NCI-H748 treated with DMSO at 0.1 percent for 48 hours (cell line): Measurements from ENCODE around the gene TMC6.
"Not testable (repeated sequence)": the region's sequence is repeated elsewhere in the genome, so short reads cannot be mapped to it uniquely, and the experiment has no call there.

Experiments used
- DNase-seq: peaks from one replicate; lab custom pipeline; 2025; lab: John Stamatoyannopoulos, UW

Gene TMC6

GRCh38 chr17:78111016-78111726 is 17.4 kb downstream of the TMC6 start:
- no peak for DNase-seq

- DNase-seq = no peak
These were observed 18.1 kb downstream of the TMC6 start for GRCh38 chr17:78110363-78111015.

DNA sequence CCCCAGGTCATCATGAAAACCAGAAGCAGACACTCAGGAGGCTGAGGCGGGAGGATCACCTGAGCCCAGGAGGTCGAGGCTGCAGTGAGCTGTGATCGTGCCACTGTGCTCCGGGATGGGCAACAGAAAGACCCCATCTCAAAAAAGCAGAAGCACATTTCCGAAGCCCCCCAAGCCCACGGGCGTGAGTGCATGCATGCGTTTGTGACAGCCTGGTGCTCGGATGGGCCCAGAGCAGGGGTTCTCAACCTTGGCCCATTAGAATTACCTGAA is 19.1 kb downstream of the TMC6 start:
- DNase-seq = no peak

DNA sequence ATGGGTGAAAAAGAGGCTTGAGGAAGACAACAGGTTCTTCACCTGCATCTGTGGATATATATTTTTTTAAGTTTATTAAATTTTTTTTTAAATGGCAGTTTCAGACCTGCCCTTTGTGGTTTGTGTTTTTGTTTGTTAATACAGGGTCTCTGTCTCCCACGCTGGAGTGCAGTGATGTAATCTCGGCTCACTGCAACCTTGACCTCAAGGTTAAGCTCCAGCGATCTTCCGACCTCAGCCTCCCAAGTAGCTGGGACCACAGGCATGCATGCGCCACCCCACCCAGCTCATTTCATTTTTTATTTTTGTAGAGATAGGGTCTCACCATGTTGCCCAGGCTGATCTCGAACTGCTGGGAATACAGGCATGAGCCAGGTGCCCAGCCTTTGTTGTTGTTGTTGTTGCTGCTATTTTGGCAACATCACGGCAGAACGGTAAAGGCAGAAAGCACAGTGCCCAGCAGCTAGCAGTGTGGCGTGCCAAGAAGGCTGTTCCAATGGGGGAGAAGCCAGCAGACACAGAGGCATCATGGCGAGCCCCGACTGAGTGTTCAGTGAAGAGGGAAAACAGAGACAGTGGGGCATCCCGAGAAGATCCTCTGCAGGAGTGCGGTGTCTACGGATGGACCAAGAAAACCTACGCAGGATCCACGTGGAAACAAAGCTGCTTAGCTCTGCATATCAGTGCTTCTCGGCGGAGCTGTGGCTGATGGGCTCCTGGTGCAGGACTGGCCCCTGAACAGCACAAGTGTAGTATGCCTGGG is 19.6 kb downstream of the TMC6 start:
- DNase-seq = no peak

DNA sequence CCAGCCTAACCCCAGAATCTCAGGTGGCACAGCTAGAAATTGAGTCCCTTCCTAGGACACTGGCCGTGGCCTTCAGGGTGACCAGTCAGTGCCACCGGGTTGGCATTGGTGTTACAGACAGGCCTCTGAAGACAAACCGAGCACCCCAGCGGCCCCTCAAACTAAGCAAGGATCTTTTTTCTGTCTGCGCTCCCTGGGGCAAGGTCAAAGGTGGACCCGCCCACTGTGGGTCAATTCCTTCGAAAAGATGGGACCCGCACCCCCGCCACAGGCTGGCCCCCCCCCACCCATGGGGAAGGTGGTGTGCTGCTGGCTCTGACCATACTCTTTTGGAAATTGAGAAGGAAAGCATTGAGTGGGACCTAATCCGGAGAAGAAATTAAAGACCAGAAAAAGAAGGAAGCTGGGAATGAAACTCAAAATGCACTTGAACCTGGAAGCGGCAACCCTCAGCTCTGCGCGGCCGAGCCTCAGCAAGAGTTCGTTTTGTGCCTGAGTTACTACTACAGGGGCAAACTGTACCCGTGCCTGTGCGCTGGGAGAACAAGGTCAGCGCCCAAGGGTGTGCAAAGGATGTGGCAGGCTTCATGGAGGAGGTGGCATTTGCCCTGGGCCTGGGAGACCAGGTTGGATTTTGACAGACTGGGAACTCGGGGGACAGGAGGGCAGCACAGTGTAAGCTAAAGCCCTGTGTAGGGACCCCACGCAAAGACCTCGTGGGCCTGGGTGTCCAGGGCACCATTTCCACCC is 20.4 kb downstream of the TMC6 start:
- no peak for DNase-seq

DNA sequence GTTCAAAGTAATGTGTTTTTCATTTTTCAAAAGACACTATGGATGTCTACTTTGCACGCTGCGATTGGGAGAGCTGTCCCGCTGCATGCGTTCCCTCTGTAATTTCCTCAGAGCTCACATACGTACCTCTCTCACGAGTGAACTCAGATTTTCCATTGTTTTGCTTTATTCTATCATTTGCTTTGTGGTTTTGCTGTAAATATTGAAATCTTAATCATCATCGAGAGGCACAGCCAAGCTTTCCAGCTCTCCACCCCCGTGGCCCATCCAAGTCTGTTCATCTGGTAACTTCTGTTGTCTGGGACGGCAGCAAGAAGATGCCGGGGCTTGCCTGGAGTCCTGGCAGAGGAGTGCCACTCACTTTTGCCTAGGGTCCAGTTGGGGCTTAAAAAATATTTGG is 21.1 kb downstream of the TMC6 start:
- no peak for DNase-seq

DNA sequence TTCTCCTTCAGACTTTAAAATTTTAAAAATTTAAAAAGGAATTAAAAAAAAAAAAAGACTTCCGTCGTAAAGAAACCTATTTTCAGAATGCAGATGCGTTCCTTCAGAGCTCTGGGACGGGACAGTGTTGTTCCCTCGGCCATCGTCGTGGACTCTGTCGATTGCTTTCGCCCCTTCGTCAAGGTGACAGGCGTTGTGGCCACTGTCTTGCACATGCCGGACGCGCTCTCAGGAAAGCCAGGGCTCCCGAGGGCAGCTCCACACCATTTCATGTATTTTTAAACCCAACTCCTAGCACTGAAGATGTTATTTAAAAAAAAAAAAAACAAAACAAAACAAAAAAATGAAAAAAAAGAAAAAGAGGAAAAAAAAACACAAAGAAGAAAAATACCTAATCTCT is 22.3 kb downstream of the TMC6 start:
- DNase-seq = no peak

GRCh38 chr17:78105551-78105950 is 23.0 kb downstream of the TMC6 start:
- no peak for DNase-seq

DNA sequence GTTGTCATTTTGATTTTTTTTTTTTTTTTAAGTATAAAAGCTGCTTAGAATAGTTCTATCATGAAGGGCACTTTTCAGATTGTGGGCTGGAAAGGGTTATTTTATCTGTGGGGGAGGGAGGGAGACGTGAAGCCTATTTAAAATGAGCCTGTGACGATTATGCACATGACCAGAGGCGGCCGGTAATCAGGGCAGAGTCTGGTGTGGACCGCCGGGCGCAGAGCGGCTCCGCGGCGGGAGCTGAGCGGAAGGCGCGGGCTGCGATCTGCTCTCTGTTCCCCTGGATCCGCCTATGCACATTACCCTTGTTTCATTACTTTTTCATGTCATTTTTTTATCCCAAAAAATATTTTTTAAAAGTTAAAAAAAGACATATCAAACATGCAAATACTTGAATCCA is 23.5 kb downstream of the TMC6 start:
- no peak for DNase-seq

- no peak for DNase-seq
These were observed 24.0 kb downstream of the TMC6 start for GRCh38 chr17:78104540-78104941.

DNA sequence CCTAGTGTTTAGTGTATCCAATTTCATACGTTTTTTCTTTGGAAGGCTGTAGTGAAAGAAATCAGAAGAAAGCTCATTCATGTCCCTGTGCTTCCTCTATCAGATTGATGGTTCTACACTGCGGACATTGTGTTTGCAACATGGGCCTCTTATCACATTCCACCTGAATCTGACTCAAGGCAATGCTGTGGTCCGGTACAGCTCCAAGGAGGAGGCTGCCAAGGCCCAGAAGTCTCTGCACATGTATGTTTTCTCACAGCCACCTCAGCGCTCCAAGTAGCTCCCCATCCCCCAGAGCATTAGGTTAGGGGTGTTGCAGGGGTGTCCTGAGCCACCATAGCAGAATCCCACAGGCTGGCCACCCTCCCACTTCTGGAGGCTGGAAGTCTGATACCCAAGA is 25.2 kb downstream of the TMC6 start:
- DNase-seq = no peak

- no peak for DNase-seq
These were observed 27.0 kb downstream of the TMC6 start for GRCh38 chr17:78101542-78101941.

GRCh38 chr17:78101112-78101511 is 27.4 kb downstream of the TMC6 start:
- DNase-seq = no peak

GRCh38 chr17:78096093-78096492 is 32.5 kb downstream of the TMC6 start:
- DNase-seq = no peak

DNA sequence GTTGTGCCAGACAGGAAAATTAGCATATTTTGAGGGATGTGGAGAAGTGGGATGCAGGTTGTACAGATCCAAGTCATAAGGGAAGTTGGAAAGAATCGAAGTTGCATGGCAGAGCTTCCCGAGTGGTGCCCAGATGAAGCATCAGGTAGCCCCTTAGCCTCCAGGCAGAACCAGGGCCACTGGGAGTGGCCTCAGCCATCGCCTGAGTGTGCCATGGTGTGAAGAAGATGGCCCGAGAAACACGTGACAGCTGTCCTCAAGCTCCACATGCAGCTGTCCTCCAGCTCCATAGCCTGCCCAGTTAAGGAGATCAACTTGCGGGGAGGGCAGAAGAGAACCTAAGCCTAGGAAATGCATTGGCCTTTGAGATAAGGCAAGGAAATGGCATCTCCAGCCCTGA is 33.5 kb downstream of the TMC6 start:
- DNase-seq = no peak

DNA sequence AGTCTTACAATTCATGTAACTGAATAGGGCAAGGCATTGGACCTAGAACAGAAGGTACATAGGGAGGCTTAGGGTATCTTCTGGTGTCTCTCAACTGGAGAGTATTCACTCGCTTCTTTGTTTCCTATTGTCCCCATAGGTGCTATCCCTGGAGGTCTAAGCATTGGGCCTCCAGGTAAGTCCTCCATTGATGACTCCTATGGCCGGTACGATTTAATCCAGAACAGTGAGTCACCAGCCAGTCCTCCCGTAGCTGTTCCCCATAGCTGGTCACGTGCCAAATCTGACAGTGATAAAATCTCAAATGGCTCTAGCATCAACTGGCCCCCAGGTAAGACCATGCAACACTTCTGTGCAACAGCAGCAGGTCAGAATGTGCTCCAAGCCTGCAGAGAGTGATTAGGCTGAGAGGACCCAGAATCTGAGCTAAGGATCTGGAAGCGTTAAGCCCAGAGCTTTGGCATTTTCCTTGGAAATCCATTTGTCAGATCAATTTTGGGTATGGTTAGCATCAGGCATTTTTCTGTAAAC is 35.7 kb downstream of the TMC6 start:
- no peak for DNase-seq

- no peak for DNase-seq
These were observed 38.8 kb downstream of the TMC6 start for GRCh38 chr17:78089576-78090281.

- DNase-seq = no peak
These were observed 40.0 kb downstream of the TMC6 start for GRCh38 chr17:78088529-78088928.

GRCh38 chr17:78086740-78087139 is 41.8 kb downstream of the TMC6 start:
- DNase-seq = no peak

GRCh38 chr17:78082988-78083387 is 45.6 kb downstream of the TMC6 start:
- peak; percentile 36 for DNase-seq

GRCh38 chr17:78082355-78082872 is 46.1 kb downstream of the TMC6 start:
- not testable (repeated sequence) for DNase-seq

DNA sequence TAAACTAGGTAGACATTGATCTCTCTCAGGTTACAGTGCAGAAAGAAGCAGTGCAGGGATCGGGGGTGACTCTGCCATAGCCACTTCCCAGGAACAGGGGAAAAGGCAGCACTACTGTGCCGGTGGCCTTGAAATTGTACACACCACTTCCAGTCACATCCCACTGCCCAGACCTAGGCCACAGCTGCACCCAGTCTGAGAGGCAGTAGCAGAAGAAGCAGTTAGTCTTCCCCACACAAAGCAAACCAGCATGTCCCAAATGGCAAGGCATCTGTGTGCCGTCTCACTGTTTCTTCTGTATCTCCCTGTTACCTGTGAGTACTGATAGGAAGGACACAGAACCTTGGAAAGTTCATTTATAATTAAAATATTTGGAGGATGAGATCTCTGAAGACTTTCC is 47.0 kb downstream of the TMC6 start:
- no peak for DNase-seq
